ENCODE measurements around the gene PSRC1.
A peak's percentile ranks its signal among the peaks of the same experiment; 100 is the strongest.

PSRC1 gene

GRCh38 chr1:109281680-109282496 lies 1.1 kb downstream of the PSRC1 start:
- H3K9me2 ChIP-seq (replicated peaks; ENCODE audit: insufficient read depth, low read length): no peaks in the 10 kb centered on the region
- peak overlapping the region; percentile 70 for H3K4me3 ChIP-seq (ENCODE audit: insufficient read depth, low read length, poor library complexity, severe bottlenecking)
- no peak overlapping the region for H2AFZ ChIP-seq (ENCODE audit: low read depth, low read length, severe bottlenecking)
- H3K9me3 ChIP-seq (ENCODE audit: insufficient read depth, low read length): no peaks in the 10 kb centered on the region
- H3K4me2 ChIP-seq (ENCODE audit: low read depth, low read length, poor library complexity, severe bottlenecking): peak overlapping the region; percentile 81
- no peak overlapping the region for H3K27ac ChIP-seq (ENCODE audit: low read depth, low read length)
- TF ChIP-seq EZH2phosphoT487 (conservative IDR thresholded peaks at IDR 0.05; ENCODE audit: low read length) (no peak), CTCF (IDR thresholded peaks at IDR 0.05; ENCODE audit: insufficient read depth, low read length, poor library complexity, severe bottlenecking) (no peak)
- no peaks in the 10 kb centered on the region for H3K36me3 ChIP-seq (ENCODE audit: low read length)
- no peaks in the 10 kb centered on the region for H3K27me3 ChIP-seq (ENCODE audit: low read length)
- peak overlapping the region; percentile 66 for H3K9ac ChIP-seq (ENCODE audit: low read length)
- no peaks in the 10 kb centered on the region for H3K79me2 ChIP-seq (ENCODE audit: insufficient read depth, low read length)
- H4K20me1 ChIP-seq (ENCODE audit: low read depth, low read length): no peaks in the 10 kb centered on the region
- H3F3A ChIP-seq (ENCODE audit: insufficient read depth): no peaks in the 10 kb centered on the region; the same call in 1 of the 2 replicates

- Histone ChIP-seq H3K4me2 (ENCODE audit: low read depth, low read length, poor library complexity, severe bottlenecking) (no peak overlapping the region), H4K20me1 (ENCODE audit: low read depth, low read length) (no peaks in the 10 kb centered on the region), H3K4me3 (ENCODE audit: insufficient read depth, low read length, poor library complexity, severe bottlenecking) (no peak overlapping the region), H3K9me3 (ENCODE audit: insufficient read depth, low read length) (no peaks in the 10 kb centered on the region), H3K9ac (ENCODE audit: low read length) (no peak overlapping the region), H2AFZ (ENCODE audit: low read depth, low read length, severe bottlenecking) (no peak overlapping the region), H3K27me3 (ENCODE audit: low read length) (no peaks in the 10 kb centered on the region), H3F3A (ENCODE audit: insufficient read depth) (no peaks in the 10 kb centered on the region; the same call in 1 of the 2 replicates), H3K27ac (ENCODE audit: low read depth, low read length) (no peak overlapping the region), H3K36me3 (ENCODE audit: low read length) (no peaks in the 10 kb centered on the region), H3K79me2 (ENCODE audit: insufficient read depth, low read length) (no peaks in the 10 kb centered on the region), H3K9me2 (replicated peaks; ENCODE audit: insufficient read depth, low read length) (no peaks in the 10 kb centered on the region)
- TF ChIP-seq CTCF (IDR thresholded peaks at IDR 0.05; ENCODE audit: insufficient read depth, low read length, poor library complexity, severe bottlenecking): no peak
- TF ChIP-seq EZH2phosphoT487 (conservative IDR thresholded peaks at IDR 0.05; ENCODE audit: low read length): no peak
Measured at GRCh38 chr1:109280862-109281261, 2.1 kb downstream of the PSRC1 start.

- H3K79me2 ChIP-seq (ENCODE audit: insufficient read depth, low read length): no peaks in the 10 kb centered on the region
- no peak overlapping the region for H3K4me2 ChIP-seq (ENCODE audit: low read depth, low read length, poor library complexity, severe bottlenecking)
- H3K4me3 ChIP-seq (ENCODE audit: insufficient read depth, low read length, poor library complexity, severe bottlenecking): no peak overlapping the region
- H3K9me2 ChIP-seq (replicated peaks; ENCODE audit: insufficient read depth, low read length): no peaks in the 10 kb centered on the region
- no peaks in the 10 kb centered on the region for H3K36me3 ChIP-seq (ENCODE audit: low read length)
- H3K27me3 ChIP-seq (ENCODE audit: low read length): no peaks in the 10 kb centered on the region
- TF ChIP-seq CTCF (IDR thresholded peaks at IDR 0.05; ENCODE audit: insufficient read depth, low read length, poor library complexity, severe bottlenecking) (no peak), EZH2phosphoT487 (conservative IDR thresholded peaks at IDR 0.05; ENCODE audit: low read length) (no peak)
- H4K20me1 ChIP-seq (ENCODE audit: low read depth, low read length): no peaks in the 10 kb centered on the region
- no peak overlapping the region for H3K9ac ChIP-seq (ENCODE audit: low read length)
- H2AFZ ChIP-seq (ENCODE audit: low read depth, low read length, severe bottlenecking): no peak overlapping the region
- no peaks in the 10 kb centered on the region; the same call in 1 of the 2 replicates for H3F3A ChIP-seq (ENCODE audit: insufficient read depth)
- H3K9me3 ChIP-seq (ENCODE audit: insufficient read depth, low read length): no peaks in the 10 kb centered on the region
- H3K27ac ChIP-seq (ENCODE audit: low read depth, low read length): no peak overlapping the region
Measured at GRCh38 chr1:109279615-109280278, 3.2 kb downstream of the PSRC1 start.
